GM19463 (cell line): Measurements from ENCODE around the gene AZU1.
"Not testable (repeated sequence)": the region's sequence is repeated elsewhere in the genome, so short reads cannot be mapped to it uniquely, and the experiment has no call there.

Source experiments
- ATAC-seq: cut with Tn5 transposase; IDR thresholded peaks from one replicate; pipeline ENCODE4 v1.9.1; 2021; ENCODE audit warnings: mild to moderate bottlenecking, moderate library complexity; ENCODE audit not compliant: unreplicated experiment

AZU1 gene

GRCh38 chr19:807627-808422, 19.8 kb upstream of the AZU1 start:
- ATAC-seq = no peak

- ATAC-seq = no peak
These were observed 19.2 kb upstream of the AZU1 start for GRCh38 chr19:808423-808775.

- ATAC-seq = no peak
These were observed 17.4 kb upstream of the AZU1 start for GRCh38 chr19:810077-810855.

- no peak for ATAC-seq
These were observed 16.7 kb upstream of the AZU1 start for GRCh38 chr19:810883-811489.

GRCh38 chr19:811506-812048, 16.1 kb upstream of the AZU1 start:
- ATAC-seq = no peak

- no peak for ATAC-seq
These were observed 15.4 kb upstream of the AZU1 start for GRCh38 chr19:812049-812746.

- no peak for ATAC-seq
These were observed 14.9 kb upstream of the AZU1 start for GRCh38 chr19:812747-813218.

- no peak for ATAC-seq
These were observed 14.2 kb upstream of the AZU1 start for GRCh38 chr19:813219-814151.

GRCh38 chr19:814152-815078, 13.2 kb upstream of the AZU1 start:
- ATAC-seq = no peak

- ATAC-seq = no peak
These were observed 12.4 kb upstream of the AZU1 start for GRCh38 chr19:815079-815774.

- no peak for ATAC-seq
These were observed 11.7 kb upstream of the AZU1 start for GRCh38 chr19:815775-816499.

GRCh38 chr19:816500-816857, 11.2 kb upstream of the AZU1 start:
- no peak for ATAC-seq

- ATAC-seq = not testable (repeated sequence)
These were observed 7.4 kb upstream of the AZU1 start for GRCh38 chr19:820212-820611.

- no peak for ATAC-seq
These were observed 6.3 kb upstream of the AZU1 start for GRCh38 chr19:821231-821824.

- ATAC-seq = no peak
These were observed 5.7 kb upstream of the AZU1 start, which contains the start of gene PLPPR3 for GRCh38 chr19:821825-822503. PLPPR3 (minus strand) TSS chr19:821955; CDS start chr19:821559, 396 bp downstream.

- no peak for ATAC-seq
These were observed 4.0 kb upstream of the AZU1 start for GRCh38 chr19:823565-824121.
